ENCODE data around the gene DDX17. TPM values are rescaled to one million over a fixed set of nuclear protein-coding genes. Genes with fewer than 3 reads are reported as not detected.

The DDX17 gene
- total and polyA plus RNA-seq, 2 donors from 2014 or later = 133 to 509 TPM

- DNase-seq = no peak
- Histone ChIP-seq H3K4me3 (ENCODE audit: low read length in 3 of 3) (no peak overlapping the region), H3K4me1 (ENCODE audit: control insufficient read depth in 2 of 3, insufficient read depth in 2 of 3, low read depth in 1 of 3, low read length in 3 of 3) (no peaks in the 10 kb centered on the region), H3K36me3 (ENCODE audit: control insufficient read depth in 2 of 3, insufficient read depth in 3 of 3, low read length in 3 of 3) (no peaks in the 10 kb centered on the region), H3K27ac (ENCODE audit: low read depth in 2 of 2, low read length in 2 of 2) (no peak overlapping the region), H3K27me3 (ENCODE audit: control insufficient read depth, insufficient read depth, low read length) (no peaks in the 10 kb centered on the region), H3K9ac (ENCODE audit: low read length in 3 of 3) (no peak overlapping the region), H3K9me3 (ENCODE audit: control insufficient read depth in 2 of 3, insufficient read depth in 1 of 3, low read length in 3 of 3) (no peaks in the 10 kb centered on the region)
- intact Hi-C loops (cut with DNase I) = no loop called here
- no peak for TF ChIP-seq CTCF (IDR thresholded peaks at IDR 0.05; ENCODE audit: borderline replicate concordance, extremely low read depth, insufficient read depth)
- FAIRE-seq = no peak
These were observed 72.2 kb downstream of the DDX17 start for GRCh38 chr22:38433871-38434270.

Other genes with a start within 250 kb of the DDX17 start
- gene TMEM184B, start 233.3 kb downstream of the DDX17 start, total RNA-seq = 54.1 TPM
- gene TMEM184B, start 233.3 kb downstream of the DDX17 start, polyA plus RNA-seq (ENCODE audit: insufficient read depth, low read depth, low replicate concordance) = 22.9 TPM
- gene CSNK1E, start 188.9 kb downstream of the DDX17 start, total RNA-seq = 101 TPM
- gene CSNK1E, start 188.9 kb downstream of the DDX17 start, polyA plus RNA-seq (ENCODE audit: insufficient read depth, low read depth, low replicate concordance) = 33.6 TPM
- 0.13 TPM for gene KCNJ4, start 51.1 kb downstream of the DDX17 start, total RNA-seq
- gene KCNJ4, start 51.1 kb downstream of the DDX17 start, polyA plus RNA-seq (ENCODE audit: insufficient read depth, low read depth, low replicate concordance) = not detected
- 16.7 TPM for gene KDELR3, start 38.2 kb downstream of the DDX17 start, total RNA-seq
- gene KDELR3, start 38.2 kb downstream of the DDX17 start, polyA plus RNA-seq (ENCODE audit: insufficient read depth, low read depth, low replicate concordance) = 11.4 TPM
- 0.66 TPM for gene DMC1, start 63.9 kb upstream of the DDX17 start, total RNA-seq
- gene DMC1, start 63.9 kb upstream of the DDX17 start, polyA plus RNA-seq (ENCODE audit: insufficient read depth, low read depth, low replicate concordance) = not detected
- gene FAM227A, start 150.1 kb upstream of the DDX17 start, total RNA-seq = 3.4 TPM
- 0.80 TPM for gene FAM227A, start 150.1 kb upstream of the DDX17 start, polyA plus RNA-seq (ENCODE audit: insufficient read depth, low read depth, low replicate concordance)
- 36.0 TPM for gene CBY1, start 150.3 kb upstream of the DDX17 start, total RNA-seq
- gene CBY1, start 150.3 kb upstream of the DDX17 start, polyA plus RNA-seq (ENCODE audit: insufficient read depth, low read depth, low replicate concordance) = 67.2 TPM
- 55.0 TPM for gene TOMM22, start 175.6 kb upstream of the DDX17 start, total RNA-seq
- gene TOMM22, start 175.6 kb upstream of the DDX17 start, polyA plus RNA-seq (ENCODE audit: insufficient read depth, low read depth, low replicate concordance) = 103 TPM
- gene JOSD1, start 194.6 kb upstream of the DDX17 start, total RNA-seq = 42.8 TPM
- 12.8 TPM for gene JOSD1, start 194.6 kb upstream of the DDX17 start, polyA plus RNA-seq (ENCODE audit: insufficient read depth, low read depth, low replicate concordance)
- gene GTPBP1, start 199.6 kb upstream of the DDX17 start, total RNA-seq = 52.0 TPM
- 11.7 TPM for gene GTPBP1, start 199.6 kb upstream of the DDX17 start, polyA plus RNA-seq (ENCODE audit: insufficient read depth, low read depth, low replicate concordance)
- gene SUN2, start 249.7 kb upstream of the DDX17 start, total RNA-seq = 199 TPM
- gene SUN2, start 249.7 kb upstream of the DDX17 start, polyA plus RNA-seq (ENCODE audit: insufficient read depth, low read depth, low replicate concordance) = 41.7 TPM